OCI-LY3 (cell line): ENCODE measurements around the gene DUS2.

Experiments
- H2AFZ ChIP-seq: fragments of 200-600, 300-600 bp; shearing (Covaris generic); 2 replicates; pipeline ENCODE4 v1.6.0; 2014; ENCODE audit warnings: antibody characterized with exemption, low read depth, low read length
- H3K27ac ChIP-seq: fragments of 200-600, 300-600 bp; sonication (generic); 2 replicates; pipeline ENCODE4 v1.5.1; 2014; ENCODE audit warnings: mild to moderate bottlenecking, low read length, moderate library complexity, mixed read lengths
- H3K27me3 ChIP-seq: fragments of 200-600, 300-600 bp; sonication (generic); 2 replicates; pipeline ENCODE4 v1.6.1; 2014; ENCODE audit warnings: low read depth, low read length, mixed read lengths
- H3K36me3 ChIP-seq: fragments of 200-600, 300-600 bp; sonication (generic); replicated peaks from 2 replicates; pipeline ENCODE3; 2014; ENCODE audit warnings: low read depth, low read length, mixed read lengths
- H3K4me1 ChIP-seq: fragments of 300-600, 200-600 bp; sonication (generic); 2 replicates; pipeline ENCODE4 v1.6.1; 2014; ENCODE audit warnings: low read length, mixed read lengths
- H3K4me2 ChIP-seq: fragments of 200-600, 300-600 bp; sonication (generic); 2 replicates; pipeline ENCODE4 v1.6.1; 2014; ENCODE audit warnings: low read length, mixed read lengths
- H3K4me3 ChIP-seq: fragments of 300-600, 200-600 bp; sonication (generic); 2 replicates; pipeline ENCODE4 v1.5.1; 2014; ENCODE audit warnings: antibody characterized with exemption, mild to moderate bottlenecking, low read length, moderate library complexity
- H3K79me2 ChIP-seq: fragments of 300-600, 200-600 bp; shearing (Covaris generic); 2 replicates; pipeline ENCODE4 v1.6.1; 2014; ENCODE audit warnings: mild to moderate bottlenecking, low read length, mixed read lengths
- H3K9ac ChIP-seq: fragments of 300-600, 200-600 bp; shearing (Covaris generic); 2 replicates; pipeline ENCODE4 v1.6.0; 2014; ENCODE audit warnings: mild to moderate bottlenecking, low read length, moderate library complexity
- H3K9me3 ChIP-seq: fragments of 200-600, 300-600 bp; shearing (Covaris generic); 2 replicates; pipeline ENCODE4 v1.6.1; 2014; ENCODE audit warnings: low read length, mixed read lengths; ENCODE audit not compliant: insufficient read depth
- H4K20me1 ChIP-seq: fragments of 200-600, 300-600 bp; sonication (generic); 2 replicates; pipeline ENCODE4 v1.6.1; 2016; ENCODE audit warnings: low read length, mixed read lengths; ENCODE audit not compliant: insufficient read depth
- EZH2phosphoT487 ChIP-seq: fragments of 200-600 bp; shearing (Covaris generic); IDR thresholded peaks from 2 replicates; pipeline ENCODE4 v1.6.1; 2018; ENCODE audit warnings: antibody characterized with exemption, mixed run types, low read depth
- TF ChIP-seq, protein P1 (sequence below): fragments of 200-600, 300-600 bp; sonication (generic); IDR thresholded peaks from 2 replicates; pipeline ENCODE4 v1.5.1; 2014; ENCODE audit warnings: antibody characterized with exemption, low read length, low read depth

DUS2 gene

DNA sequence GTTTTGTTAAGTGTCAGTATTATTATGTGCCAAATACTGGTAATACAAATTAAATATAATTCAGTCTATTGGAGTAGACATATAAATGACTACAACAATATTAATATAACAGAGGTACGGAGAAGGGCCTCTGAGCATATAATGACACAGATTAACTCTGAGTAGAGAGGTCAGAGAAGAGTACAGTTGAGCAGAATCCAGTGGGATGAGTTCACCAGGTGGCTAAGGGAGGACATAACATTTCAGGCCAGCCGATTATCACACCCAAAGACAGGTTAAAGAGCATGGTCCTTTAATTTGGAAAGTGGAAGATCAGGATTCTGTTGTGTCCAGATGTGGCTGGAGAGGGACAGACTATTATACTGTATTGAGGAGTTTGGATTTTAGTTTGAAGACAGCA, 73.4 kb downstream of the DUS2 start:
- Histone ChIP-seq H3K79me2 (peaks cover 99% of the 10 kb centered on the region), H3K27ac (no peak overlapping the region), H3K9me3 (no peaks in the 10 kb centered on the region), H3K36me3 (no peaks in the 10 kb centered on the region), H3K27me3 (no peaks in the 10 kb centered on the region), H3K9ac (no peak overlapping the region), H3K4me2 (no peak overlapping the region), H2AFZ (no peak overlapping the region), H3K4me1 (peaks cover 13% of the 10 kb centered on the region), H4K20me1 (peaks cover 68% of the 10 kb centered on the region), H3K4me3 (no peak overlapping the region)
- no peak for TF ChIP-seq EZH2phosphoT487
- TF ChIP-seq, protein P1, sequence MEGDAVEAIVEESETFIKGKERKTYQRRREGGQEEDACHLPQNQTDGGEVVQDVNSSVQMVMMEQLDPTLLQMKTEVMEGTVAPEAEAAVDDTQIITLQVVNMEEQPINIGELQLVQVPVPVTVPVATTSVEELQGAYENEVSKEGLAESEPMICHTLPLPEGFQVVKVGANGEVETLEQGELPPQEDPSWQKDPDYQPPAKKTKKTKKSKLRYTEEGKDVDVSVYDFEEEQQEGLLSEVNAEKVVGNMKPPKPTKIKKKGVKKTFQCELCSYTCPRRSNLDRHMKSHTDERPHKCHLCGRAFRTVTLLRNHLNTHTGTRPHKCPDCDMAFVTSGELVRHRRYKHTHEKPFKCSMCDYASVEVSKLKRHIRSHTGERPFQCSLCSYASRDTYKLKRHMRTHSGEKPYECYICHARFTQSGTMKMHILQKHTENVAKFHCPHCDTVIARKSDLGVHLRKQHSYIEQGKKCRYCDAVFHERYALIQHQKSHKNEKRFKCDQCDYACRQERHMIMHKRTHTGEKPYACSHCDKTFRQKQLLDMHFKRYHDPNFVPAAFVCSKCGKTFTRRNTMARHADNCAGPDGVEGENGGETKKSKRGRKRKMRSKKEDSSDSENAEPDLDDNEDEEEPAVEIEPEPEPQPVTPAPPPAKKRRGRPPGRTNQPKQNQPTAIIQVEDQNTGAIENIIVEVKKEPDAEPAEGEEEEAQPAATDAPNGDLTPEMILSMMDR, result no peak

DNA sequence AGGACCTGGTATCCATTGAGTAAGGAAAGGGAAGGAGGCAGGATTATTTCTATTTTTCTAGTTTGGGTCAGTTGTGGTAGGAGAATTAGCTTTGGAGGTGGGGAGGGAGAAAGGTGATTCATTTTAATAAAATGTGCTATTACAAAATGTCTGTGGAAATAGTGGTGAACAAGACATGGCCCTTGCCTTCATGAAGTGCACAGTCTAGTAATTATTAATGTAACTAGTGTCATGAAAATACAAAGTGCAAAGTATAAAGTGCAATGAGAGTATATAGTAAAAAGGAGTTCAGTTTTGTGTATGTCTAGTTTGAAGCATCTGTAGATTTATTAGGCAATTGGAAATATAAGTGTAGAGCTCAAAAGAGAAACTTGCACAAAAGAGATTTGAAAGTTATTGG, 74.0 kb downstream of the DUS2 start:
- peaks cover 98% of the 10 kb centered on the region for H3K79me2 ChIP-seq
- no peak overlapping the region for H3K27ac ChIP-seq
- H3K4me2 ChIP-seq, result no peak overlapping the region
- H3K27me3 ChIP-seq, result no peaks in the 10 kb centered on the region
- H3K9me3 ChIP-seq, result no peaks in the 10 kb centered on the region
- H3K36me3 ChIP-seq, result no peaks in the 10 kb centered on the region
- H3K9ac ChIP-seq, result no peak overlapping the region
- peaks cover 10% of the 10 kb centered on the region; the same call in 1 of the 2 replicates for H3K4me1 ChIP-seq
- H4K20me1 ChIP-seq, result peaks cover 73% of the 10 kb centered on the region
- H2AFZ ChIP-seq, result no peak overlapping the region
- no peak for TF ChIP-seq EZH2phosphoT487
- TF ChIP-seq, protein P1, result no peak
- H3K4me3 ChIP-seq, result no peak overlapping the region

DNA sequence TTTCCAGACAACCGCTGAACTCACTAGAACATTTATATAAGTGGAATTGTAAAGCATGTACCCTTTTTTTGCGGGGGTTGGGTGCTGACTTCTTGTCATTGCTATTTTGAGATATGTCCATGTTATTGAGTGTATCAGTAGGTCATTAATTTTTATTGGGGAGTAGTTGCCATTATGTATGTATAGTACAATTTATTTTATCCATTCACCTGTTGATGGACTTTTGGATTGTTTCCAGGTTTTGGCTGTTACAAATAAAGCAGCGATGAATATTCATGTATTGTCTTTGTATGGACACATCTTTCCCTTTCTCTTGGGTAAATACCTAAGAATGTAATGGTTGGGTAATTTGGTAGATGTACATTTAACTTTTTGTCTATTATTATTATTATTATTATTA, 74.8 kb downstream of the DUS2 start:
- Histone ChIP-seq H2AFZ (no peak overlapping the region), H3K4me1 (peaks cover 5% of the 10 kb centered on the region; the same call in 1 of the 2 replicates), H3K27ac (no peak overlapping the region), H3K79me2 (peaks cover 98% of the 10 kb centered on the region), H3K36me3 (no peaks in the 10 kb centered on the region), H4K20me1 (peaks cover 79% of the 10 kb centered on the region), H3K9ac (no peak overlapping the region), H3K27me3 (no peaks in the 10 kb centered on the region), H3K9me3 (no peaks in the 10 kb centered on the region), H3K4me3 (no peak overlapping the region), H3K4me2 (no peak overlapping the region)
- TF ChIP-seq, protein P1, result no peak
- no peak for TF ChIP-seq EZH2phosphoT487

DNA sequence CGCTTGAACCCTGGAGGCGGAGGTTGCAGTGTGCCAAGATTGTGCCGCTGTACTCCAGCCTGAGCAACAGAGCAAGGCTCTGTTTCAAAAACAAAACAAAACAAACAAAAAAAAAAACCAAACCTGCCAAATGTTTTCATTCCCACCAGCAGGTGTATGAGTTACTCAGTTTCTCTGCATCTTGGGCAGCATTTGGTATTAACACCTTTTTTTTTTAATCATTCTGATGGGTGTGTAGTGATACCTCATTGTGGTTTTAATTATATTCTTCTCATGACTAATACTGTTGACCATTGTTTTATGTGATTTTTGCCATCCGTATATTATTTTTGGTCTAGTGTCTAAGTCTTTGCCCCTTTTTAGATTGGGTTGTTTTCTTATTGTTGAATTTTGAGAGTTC, 77.4 kb downstream of the DUS2 start:
- Histone ChIP-seq H3K27me3 (no peaks in the 10 kb centered on the region), H3K9ac (no peak overlapping the region), H3K27ac (no peak overlapping the region), H3K9me3 (no peaks in the 10 kb centered on the region), H3K4me2 (no peak overlapping the region), H3K36me3 (no peaks in the 10 kb centered on the region), H2AFZ (no peak overlapping the region), H3K79me2 (peaks cover 97% of the 10 kb centered on the region), H3K4me3 (no peak overlapping the region), H4K20me1 (peaks cover 56% of the 10 kb centered on the region), H3K4me1 (no peaks in the 10 kb centered on the region)
- TF ChIP-seq, protein P1, result no peak
- TF ChIP-seq EZH2phosphoT487, result no peak
